Measurements from ENCODE around the gene EFR3B.
"Not testable (repeated sequence)": the region's sequence is repeated elsewhere in the genome, so short reads cannot be mapped to it uniquely, and the experiment has no call there.

Gene EFR3B

DNA sequence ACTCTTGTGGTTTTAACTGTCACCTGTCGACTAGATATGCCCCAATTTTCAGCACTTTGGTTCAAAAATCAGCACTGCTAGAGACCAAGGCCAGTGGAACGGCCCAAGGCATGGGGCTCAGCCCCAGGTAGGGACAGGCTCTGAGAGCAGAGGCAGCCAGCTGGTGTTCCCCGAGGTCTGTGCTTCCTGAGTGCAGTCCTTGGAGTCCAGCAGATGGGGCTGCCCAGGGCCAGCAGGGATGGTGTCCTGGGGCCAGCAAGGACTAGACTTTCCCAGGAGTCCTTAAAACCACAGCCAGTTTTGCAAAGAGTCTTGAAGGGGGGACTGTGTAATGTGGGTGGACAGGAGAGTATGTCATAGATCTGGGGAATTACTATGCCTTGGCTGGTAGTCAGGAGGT lies 70.2 kb downstream of the EFR3B start:
- no peak for DNase-seq

DNA sequence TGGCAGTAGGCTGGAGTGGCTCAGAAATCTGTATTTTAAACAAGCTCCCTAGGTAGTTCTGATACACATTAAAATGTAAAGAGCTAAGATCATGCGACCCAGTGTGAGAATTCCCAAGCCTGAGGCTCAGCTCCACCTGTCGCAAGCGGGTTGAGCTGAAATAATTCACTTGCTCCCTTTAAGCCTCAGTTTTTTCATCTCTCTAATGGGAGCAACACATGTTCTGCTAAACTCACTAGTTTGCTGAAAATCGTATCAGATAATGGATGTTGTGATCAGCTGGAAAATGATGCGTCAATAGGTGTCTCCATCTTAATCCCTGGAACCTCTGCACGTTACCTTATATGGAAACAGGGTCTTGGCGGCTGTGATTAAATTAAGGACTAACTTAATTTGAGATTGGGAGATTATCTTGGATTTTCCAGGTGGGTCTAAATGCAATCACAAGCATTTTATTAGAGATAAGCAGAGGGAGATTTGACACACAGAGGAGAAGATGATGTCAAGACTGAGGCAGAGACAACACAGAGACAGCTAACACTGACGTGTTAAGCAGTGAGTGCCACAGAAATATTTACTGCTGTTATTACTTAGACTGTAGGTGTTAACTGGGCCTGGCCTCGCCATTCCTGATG lies 73.5 kb downstream of the EFR3B start:
- no peak for DNase-seq

DNA sequence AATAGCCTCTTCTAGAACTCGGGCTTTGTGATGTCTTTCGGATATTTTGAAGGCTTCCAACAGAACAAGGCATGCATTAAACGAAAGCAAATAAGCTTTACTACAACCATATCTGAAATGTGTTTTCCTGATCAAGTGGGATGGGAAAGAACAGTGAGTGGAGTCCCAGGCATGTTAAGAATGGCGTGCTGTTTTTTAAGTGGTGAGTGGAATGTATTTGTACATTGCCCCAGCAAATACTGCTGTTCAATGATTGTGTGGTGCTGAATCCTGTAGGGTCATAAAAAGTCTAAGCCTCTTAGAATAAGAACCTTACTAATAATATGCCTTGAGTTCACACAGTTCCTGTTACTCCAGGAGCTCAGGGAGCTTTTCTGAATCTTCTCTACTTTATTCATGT lies 74.0 kb downstream of the EFR3B start:
- no peak for DNase-seq

DNA sequence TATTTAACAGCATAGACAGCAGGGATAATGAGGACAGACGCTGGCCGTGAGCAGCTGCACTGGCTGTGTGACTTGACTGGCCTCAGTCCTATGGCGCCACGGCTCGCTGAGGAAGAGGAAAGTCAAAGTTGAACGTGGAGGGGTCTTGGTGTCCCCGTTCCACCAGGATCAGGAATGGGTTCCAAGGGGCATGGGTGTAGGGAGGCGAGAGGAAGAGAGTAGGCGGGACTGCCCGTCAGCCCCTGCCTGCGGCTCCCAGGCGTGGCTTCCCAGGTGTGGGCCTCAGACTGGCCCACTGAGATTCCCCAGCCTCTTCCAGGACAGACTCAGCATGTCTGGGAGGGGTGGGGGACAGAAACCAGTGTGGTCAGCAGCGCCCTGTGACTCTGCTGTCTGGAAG lies 75.1 kb downstream of the EFR3B start:
- no peak for DNase-seq

DNA sequence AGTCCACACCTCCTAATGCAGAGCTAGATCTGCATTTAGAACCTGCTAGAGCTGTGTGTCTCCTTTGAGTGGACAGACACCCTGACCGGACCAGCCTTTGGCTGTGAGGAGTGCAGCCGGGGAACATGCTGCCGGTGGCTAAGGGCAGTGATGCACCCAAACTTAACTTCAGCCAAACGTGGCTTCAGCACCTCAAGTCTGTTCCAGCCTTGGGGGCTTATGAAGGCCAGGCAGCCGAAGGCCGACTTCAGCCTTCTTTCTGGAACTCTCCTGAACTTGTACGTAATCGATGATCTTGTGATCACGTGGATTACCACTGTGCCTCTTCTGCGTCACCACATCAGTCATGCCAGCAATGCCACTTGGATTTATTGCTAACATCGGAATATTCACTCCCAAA lies 77.4 kb downstream of the EFR3B start:
- no peak for DNase-seq

DNA sequence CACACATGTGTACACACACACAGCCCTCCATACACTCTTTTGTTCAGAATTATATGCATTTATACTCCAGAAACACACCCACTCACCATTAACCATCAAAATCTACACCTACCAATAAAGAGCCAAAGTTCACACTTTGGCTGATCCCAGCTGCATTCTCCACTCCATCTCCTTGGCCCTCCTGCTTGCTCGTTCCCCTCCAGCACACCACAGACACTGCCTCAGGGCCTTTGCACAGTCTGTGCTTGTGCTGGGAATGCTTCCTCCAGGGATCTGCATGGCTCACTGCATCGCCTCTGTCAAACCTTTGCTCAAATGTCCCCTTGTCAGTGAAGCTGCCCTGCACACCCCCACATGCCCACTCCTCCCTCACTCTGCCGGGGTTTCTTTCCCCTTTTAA lies 80.5 kb downstream of the EFR3B start:
- no peak for DNase-seq

DNA sequence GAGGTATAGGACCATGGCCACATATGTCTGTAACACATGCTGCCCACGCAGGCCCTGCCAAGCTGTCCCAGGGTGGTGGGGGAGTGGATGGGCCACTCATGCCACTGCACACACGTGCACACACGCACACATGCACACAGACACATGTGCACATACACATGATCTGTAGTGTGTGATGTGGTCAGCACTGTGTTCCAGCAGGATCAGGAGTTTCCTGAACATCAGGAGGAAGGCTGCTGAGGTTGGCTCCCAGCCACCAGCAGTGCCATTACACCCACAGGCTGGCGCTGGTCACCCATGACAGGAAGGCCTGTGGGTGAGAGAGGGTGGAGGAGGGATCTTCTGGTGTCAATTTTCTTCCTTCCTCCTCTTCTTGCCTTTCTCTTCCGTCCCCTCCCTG lies 81.8 kb downstream of the EFR3B start:
- DNase-seq, result no peak

DNA sequence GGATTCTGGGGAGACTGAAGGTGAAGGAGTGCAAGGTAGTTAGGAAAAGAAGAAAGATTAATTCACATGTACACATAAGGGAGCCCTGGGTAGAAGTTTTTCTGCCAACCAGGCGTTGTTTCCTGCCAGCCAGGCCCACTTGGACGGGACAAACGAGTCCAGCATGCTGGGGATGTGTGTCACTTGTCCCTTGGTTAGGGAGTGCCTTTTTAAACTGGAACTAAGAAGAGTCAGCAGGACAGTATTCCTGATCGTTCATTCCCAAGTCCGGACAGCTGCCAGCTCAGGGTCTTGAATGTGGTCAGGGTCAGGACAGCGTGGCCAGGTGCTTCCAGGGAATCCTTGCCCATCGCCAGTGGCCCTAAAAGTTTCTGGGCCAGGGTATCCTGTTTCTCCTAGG lies 83.3 kb downstream of the EFR3B start:
- DNase-seq, result no peak

DNA sequence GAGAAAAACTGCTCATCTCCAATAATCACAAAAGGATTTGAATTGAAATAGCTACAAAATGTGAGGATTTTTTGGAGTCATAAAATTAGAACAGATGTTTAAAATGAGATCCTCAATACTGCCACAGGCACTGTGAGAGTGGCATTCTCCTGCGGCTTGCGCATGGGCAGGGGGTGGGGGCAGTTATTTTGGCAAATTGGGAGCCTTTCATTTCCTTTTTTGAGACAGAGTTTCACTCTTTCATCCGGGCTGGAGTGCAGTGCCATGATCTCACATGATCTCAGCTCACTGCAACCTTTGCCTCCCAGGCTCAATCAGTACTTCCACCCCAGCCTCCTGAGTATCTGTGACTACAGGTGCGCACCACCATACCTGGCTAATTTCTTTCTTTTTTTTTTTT lies 84.1 kb downstream of the EFR3B start:
- DNase-seq, result no peak

DNA sequence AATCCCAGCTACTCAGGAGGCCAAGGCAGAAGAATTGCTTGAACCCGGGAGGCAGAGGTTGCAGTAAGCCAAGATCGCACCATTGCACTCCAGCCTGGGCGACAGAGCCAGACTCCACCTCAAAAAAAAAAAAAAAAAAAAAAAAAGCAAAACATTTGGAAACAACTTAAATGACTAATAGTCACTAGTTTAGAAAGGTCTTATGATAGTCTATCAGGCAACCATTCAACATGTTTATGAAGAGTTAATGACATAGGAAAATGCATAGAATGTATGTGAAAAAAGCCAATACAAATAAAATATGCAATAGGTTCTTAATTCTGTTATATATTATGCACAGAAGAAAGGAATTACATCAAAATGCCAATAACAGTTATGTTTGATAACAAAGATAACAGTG lies 85.2 kb downstream of the EFR3B start:
- DNase-seq, result not testable (repeated sequence)

DNA sequence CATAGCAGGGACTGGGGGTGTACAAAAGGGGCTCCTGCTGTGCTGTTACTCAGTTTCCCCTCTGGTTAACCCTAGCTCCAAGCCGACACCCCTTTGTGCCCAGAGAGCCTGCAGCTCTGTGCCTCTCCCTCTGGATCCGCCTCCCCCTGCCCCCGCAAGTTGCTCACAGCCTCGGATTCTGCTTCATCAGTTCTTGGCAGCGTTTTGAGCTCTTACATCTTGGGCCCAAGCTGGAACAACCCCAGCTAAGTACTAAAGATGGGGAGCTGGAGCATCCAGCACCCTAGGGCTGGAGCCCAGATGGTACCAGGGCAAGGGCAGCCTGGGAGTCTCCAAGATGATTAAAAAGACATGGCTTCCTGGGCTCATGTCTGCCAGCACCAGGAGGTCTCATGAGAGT lies 85.8 kb downstream of the EFR3B start:
- DNase-seq, result no peak

DNA sequence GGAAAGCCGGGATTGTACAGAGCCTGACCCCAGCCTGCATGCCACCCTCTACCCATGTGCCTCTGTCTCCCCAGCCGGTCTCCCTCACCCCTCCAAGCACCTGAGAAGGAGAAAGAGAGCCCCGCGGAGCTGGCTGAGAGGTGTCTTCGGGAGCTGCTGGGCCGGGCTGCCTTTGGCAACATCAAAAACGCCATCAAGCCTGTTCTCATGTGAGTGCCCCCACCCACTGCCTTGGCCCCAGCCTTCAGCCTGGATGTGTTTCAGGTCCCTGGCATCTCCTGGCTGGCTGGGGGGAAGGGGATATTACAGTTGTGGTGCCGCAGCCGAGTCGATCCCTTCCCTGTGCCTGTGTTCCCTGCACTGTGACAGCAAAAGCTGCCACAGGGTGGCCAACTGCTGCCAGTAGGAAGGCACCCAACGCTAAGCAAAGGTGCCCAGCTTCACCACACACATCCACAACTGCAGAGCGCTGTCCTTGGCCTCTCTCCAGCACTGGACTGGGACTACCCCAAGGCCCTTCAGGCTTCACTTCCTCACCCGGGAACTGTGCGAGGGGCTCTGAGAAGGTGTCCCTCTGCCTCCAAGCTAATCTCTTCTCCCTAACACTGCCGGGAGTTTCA lies 88.1 kb downstream of the EFR3B start:
- DNase-seq, result no peak

DNA sequence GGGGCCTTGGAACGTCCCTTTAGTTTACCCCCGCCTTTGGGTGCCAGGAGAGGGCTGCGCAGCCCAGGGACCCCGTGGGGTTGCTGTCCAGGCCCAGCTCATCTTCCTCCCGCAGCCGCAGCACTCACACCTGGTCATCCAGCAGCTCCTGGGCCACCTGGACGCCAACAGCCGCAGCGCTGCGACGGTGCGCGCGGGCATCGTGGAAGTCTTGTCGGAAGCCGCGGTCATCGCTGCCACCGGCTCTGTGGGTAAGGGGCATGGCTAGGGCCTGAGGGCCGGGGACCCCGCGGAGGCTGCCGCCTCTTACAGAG lies 89.3 kb downstream of the EFR3B start:
- no peak for DNase-seq

DNA sequence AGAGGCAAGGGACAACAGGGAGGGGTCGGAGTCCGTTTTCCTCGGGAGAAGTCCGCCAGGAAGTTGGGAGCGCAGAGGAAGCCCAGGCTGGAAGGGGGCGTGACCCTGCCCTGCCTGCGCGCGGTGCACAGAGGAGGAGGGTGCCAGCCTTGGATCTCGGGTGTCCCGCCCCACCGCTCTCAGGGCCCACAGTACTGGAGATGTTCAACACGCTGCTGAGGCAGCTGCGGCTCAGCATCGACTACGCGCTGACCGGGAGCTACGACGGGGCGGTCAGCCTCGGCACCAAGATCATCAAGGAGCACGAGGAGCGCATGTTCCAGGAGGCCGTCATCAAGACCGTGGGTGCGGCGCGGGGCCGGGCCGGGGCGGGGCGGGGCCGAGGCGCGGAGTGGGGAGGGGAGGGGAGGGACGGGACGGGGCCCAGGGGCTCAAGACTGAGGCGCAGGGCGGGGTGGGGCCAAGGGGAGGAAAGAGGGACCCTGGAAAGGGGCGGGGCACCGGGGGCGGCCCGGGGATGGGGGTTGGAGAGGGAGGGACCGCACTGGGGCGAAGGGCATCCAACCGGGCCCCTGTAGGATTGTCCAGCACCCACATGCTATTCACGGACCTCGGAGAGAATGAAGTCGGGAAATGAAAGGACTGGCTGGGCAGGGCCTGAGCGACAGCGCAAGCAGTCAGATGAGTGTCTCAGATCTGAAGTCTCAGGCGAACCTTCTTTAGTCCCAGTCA lies 89.9 kb downstream of the EFR3B start:
- no peak for DNase-seq

DNA sequence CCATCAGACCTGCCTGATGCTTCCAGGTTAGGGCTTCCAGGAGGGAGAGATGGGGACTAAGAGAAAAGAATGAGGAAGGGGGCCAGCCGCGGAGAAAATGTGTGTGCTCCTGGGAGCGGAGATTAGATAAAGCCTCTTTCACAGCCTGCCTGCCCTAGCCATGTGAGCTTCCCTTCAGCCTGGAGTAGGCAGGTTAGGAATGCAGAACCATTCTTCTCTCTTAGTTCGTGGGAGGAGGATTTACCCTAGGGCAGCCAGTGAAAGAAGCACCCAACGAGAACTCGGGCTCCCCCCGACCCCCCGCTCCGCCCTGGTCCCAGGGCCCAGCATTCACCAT lies 90.4 kb downstream of the EFR3B start:
- DNase-seq, result no peak

DNA sequence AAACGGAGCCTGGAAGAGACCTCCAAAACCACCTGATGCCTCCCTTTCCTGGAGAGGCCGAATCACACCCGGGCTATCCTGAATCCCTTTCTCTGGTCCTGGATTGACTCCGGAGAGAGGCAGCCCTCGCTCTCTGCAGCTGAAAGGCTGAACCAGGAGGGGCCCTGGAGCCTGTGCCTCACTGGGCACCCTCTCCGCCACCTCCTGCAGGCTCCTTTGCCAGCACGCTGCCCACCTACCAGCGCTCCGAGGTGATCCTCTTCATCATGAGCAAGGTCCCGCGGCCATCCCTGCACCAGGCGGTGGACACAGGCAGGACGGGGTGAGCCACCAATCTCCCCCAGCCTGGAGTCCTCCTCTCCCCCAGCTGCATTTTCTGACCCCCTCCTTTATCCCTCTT lies 90.8 kb downstream of the EFR3B start:
- DNase-seq, result no peak

DNA sequence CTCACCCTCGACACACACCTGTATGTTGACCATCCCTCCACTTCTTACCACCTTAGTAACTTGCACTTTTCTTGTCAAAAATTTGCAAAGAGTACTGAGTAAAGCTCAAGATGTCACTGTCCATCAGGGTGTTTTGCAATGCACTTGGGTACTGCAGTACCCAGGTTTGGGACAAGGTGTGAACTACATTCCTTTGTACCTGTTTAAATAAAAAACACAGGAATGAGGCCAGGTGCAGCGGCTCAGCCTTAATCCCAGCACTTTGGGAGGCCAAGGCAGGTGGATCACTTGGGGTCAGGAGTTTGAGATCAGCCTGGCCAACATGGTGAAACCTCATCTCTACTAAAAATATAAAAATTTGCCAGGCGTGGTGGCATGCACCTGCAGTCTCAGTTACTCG lies 98.7 kb downstream of the EFR3B start:
- DNase-seq, result not testable (repeated sequence)

DNA sequence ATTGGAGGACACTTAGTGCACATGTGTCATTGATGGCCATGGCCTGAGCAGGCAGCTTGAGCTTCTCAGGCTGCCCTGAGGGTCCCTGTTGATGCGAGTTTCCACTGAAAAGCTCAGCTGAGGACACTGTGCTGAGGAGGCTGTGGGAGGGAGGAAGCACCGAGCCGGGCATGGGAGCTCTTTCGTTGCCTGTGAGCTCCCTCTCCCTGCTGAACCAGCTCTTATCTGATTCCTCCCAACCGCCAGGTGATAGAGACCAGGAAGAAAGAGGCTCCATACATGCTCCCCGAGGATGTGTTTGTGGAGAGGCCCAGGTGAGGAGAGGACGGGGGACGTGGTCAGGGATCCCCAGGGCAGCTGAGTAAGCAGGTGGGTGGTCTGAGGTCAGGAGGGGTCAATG lies 99.2 kb downstream of the EFR3B start:
- no peak for DNase-seq

DNA sequence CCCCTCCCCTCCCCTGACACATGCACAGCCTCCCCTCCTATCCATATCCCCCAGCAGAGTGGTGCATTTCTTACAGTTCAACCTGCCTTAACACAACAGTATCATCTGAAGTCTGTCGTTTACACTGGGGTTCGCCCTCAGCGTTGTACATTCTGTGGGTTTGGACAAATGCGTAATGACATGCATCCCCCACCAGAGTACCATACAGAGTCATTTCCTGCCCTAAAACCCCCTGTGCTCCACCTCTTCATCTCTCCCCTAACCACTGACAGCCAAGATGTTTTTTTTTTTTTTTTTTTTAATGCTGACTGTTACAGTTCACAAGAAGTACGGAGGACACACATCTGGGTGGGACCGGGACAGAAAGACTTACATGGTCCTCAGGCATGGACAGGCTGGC lies 103.9 kb downstream of the EFR3B start:
- no peak for DNase-seq

DNA sequence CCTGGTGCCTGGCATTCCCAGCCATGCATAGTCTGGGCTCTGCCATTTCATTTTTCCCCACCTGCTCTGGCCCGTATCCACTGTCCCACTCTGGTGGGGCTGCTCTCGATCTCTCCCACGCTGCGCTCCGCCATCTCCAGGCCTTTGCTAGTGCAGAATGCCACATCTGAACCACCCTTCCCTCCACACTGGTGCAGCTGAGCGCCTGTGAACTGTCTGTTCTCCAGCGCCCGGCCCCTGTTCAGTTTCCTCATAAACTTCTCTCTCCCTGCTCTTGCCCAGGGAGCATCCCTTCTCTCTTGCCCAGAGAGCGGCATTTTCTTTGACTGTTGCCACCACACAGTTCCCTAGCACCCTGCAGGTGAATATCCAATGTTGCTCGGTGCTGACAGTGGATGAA lies 105.0 kb downstream of the EFR3B start:
- DNase-seq, result no peak

DNA sequence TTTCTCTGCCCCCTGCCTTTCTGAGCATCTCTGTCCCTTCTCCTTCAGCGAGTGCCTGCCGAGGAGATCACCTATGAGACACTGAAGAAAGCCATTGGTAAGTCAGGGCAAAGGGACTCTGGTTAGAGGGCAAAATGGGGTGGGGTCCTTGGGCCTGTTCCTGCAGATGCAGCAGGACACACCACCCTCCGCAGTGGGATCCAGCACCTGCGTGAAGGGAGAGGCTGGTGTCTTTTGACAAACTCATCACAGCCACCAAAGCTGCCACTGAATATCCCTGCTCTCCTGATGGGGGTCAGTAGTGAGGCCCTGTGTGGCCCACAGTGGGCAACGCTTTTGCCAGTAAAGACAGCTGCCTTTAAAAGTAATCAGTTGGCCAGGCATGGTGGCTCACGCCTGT lies 107.8 kb downstream of the EFR3B start:
- no peak for DNase-seq

DNA sequence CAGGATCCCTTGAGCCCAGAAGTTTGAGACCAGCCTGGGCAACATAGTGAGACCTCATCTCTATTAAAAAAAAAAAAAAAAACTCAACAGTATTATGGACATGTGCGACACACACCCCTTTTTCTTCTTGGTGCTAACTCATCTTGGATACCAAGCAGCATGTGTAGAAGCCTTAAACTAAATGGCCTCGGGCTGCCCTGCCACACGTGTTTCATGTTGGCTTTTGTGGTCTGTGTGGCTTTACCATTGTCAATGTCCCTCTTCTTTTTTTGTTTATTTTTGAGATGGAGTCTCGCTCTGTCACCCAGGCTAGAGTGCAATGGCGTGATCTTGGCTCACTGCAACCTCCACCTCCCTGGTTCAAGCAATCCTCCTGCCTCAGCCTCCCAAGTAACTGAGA lies 109.1 kb downstream of the EFR3B start:
- DNase-seq, result not testable (repeated sequence)

DNA sequence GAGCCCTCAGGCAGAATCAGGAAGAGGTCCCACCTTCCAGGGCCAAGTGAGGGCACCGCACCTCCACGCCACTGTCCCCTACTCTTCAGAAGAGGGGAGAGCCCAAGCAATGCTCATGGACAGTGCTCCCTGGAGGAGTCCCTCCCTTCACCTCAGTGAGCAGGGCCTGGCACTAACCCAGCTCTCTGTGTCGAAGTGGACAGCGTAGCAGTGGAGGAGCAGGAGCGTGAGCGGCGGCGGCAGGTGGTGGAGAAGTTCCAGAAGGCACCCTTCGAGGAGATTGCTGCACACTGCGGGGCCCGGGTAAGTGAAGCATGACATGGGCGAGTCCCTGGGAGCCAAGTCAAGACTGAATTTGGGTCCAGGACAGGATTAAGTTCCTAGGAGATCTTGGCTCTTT lies 109.8 kb downstream of the EFR3B start:
- no peak for DNase-seq

DNA sequence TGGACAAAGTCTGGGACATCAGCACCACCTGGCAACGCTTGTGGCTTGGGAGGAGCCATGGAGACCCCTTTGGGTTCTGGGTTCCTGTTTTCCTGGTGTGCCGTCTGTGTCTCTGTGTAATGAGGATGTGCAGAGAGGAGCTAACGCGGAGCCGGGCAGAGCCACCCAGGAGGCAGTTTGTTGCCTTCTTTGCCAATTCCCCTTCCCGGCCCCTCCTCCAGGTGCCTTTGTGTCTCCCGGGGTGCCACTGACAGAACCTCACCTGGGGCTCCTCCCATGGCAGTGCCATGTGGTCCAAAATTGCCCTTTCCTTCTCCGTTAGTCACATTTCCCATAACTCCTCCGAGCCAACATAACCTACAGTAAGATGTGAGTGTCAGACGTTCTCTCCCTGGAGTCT lies 113.5 kb downstream of the EFR3B start:
- no peak for DNase-seq
